ENCODE results near the gene PRICKLE3.

The PRICKLE3 gene, protein sequence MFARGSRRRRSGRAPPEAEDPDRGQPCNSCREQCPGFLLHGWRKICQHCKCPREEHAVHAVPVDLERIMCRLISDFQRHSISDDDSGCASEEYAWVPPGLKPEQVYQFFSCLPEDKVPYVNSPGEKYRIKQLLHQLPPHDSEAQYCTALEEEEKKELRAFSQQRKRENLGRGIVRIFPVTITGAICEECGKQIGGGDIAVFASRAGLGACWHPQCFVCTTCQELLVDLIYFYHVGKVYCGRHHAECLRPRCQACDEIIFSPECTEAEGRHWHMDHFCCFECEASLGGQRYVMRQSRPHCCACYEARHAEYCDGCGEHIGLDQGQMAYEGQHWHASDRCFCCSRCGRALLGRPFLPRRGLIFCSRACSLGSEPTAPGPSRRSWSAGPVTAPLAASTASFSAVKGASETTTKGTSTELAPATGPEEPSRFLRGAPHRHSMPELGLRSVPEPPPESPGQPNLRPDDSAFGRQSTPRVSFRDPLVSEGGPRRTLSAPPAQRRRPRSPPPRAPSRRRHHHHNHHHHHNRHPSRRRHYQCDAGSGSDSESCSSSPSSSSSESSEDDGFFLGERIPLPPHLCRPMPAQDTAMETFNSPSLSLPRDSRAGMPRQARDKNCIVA

DNA sequence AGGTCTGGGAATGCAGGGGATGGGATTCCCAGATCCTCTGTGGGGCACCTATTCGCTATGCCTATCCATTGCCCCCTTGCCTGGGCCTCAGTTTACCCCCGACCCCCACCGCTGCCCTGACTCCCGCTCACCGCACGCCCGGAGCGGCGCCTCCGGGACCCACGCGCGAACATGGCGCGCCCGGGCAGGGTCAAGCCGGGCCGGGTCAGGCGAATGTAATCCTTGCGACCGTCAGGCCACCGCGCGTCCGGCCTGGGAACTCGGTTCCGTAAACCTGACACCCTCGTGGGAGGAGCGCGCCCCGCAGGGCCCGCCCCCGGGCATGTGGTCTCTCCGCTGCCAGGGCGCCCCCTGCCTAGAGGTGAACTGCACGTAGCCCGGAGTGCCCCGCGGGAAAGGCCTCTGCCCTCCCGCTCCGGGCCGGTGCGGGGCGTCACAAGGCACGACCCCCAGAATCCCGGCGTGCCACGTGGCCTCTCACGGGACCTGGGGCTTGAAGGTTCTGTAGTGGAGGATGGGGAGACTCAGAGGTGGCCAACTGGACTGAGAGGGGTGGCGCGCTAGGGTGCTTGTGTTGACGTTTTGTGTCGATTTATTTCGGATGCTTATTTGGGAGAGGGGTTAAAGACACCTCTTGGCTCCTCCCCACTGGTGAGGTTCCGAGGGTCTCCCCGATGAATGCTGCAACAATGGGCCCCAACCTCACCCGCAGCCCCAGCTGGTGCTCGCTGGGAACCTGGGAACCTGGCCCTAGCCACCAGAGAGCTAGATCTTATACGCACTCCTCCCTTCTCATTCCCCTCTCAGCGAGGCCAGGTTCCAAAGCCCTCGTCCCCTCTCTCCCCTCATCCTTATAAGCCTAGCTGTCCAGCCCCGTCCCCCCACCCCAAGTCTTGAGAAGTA is at the start of gene PRICKLE3:
PRICKLE3 (minus strand) TSS at position 249 of the 903 bp plus-strand sequence; CDS start at position 173, 76 bp downstream.
- peak; percentile 7 to 32 for DNase-seq

DNA sequence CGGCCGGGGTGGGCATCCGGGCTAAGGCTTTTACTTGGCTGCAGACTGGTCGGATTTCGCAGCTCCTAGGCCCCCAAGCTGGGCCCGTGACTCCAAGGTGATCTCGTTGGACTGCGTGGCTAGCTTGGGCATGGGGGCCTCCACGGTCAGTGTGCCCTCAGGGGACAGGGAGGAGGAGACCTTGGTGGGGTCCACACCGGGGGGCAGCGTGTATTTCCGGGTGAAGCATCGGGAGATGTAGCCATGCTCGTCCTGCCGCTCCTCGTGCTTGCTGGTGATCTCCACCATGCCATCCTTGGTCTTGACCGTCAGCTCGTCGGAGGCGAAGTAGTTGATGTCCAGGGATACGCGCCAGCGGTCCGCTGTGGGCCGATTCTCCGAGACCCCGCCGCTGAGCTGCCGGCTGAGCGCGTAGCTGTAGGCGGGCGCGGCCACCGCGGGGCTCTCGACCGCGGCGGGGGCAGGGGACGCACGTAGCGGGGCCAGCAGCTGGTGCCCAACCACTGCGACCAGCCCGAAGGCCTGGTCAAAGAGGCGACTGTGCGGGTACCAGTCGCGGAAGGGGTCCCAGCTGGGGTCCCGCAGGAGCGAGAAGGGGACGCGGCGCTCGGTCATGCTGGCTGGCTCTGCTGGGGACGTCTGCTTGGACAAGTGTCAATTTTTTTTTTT is 47.8 kb upstream of the PRICKLE3 start:
- no peak for DNase-seq

DNA sequence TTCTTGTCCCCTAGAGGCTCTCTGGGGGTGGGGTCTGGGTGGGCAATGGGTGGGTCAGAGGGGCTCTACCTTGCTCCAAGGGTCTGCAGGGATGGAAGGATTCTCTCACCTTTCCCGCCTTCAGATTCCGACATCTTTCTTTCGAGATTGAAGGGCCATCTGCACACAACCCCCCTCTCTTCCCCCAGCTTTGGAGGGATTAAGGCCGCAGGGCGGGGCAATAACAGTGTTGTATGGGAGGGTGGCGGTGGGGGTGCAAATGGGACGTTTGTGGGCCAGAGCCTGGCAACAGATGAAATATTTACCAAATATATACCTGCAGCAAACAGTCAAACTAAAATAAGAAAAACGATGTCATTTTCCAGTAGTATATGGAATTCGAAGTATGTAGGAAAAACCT is 47.0 kb upstream of the PRICKLE3 start, which contains the start of gene CACNA1F:
CACNA1F (minus strand) TSS at position 165 of the 400 bp plus-strand sequence; CDS start at position 134, 31 bp downstream.
- no peak for DNase-seq

DNA sequence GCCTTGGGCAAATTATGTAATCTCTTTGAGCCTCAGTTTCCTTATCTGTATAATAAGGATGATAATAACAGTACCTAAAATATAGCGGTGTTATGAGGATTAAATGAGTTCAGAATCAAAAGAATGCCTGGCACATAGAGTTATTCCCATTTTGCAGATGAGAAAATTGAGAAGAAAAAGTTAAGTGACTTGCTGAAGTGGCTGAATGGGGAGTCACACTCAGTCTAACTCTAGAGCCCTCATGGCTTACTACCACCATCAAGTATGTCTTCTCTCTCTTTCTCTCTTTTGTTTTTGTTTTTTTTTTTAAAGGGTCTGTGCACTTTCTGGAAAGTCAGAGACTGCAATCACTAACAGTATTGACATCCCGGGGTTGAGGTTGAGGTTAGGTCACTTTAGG is 46.4 kb upstream of the PRICKLE3 start:
- no peak for DNase-seq

DNA sequence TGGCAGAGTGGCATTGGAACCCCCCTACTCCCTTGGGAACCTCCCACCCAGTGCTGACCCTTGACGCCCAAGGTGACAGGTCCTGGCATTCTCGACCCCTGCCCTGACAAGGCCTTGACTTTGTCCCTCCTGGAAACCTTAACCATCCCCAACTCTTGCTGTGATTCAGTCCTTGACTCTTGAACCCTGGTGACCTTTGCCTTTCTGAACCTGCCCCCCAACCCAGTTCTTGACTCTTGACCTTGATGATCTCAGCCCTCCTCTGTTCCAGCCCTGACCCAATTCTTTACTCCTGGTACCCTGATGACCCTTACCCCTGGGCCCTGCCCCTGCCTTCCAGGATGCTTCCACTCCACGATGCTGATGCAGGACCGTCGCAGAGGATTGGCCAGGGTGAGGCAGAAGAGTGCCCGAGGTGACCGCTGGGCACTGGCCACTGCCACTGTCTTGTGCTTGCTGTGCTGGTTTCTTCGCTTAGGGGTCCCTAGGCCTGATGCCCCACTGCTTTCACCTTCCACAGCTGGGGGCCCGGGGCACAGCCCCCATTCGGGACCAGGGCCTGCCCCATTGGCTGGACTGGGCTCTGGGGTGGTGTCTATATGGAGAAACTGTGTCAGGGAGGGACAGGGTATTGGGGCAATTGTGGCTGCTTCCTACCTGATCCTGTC is 45.3 kb upstream of the PRICKLE3 start:
- no peak for DNase-seq

DNA sequence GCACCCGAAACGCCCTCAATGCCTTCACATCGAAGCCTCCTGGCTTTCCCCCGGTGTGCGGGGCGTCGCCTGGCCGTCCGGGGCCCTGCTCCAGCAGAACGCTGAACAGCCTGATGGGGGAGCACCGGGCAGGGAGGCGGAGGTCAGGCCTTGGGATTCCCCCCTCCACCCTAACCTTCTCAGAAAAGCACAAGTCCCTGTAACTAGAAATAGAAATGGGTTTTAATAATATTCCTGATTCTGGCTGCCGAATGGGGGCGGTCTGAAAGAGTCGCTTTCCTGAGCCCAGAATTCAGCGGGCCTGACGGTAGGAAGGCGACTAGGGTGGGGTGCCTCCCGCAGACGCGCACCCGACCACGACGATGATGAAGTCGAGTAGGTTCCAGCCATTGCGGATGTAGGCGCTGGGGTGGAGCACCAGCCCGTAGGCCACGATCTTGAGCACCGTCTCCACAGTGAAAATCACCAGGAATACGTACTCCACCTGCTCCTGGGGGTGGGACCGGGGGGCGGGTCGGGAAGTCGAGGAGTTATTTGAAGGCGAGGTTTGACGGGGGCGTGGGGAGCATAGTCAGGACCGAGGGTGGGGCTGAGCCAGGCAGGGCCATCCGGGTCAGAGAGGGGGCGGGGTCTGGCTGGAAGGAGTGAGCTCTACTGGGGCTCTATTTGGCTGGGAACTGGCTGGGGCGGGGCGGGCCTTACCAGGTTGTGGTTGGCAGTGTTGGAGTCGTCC is 44.5 kb upstream of the PRICKLE3 start:
- peak; percentile 22 to 31 for DNase-seq

DNA sequence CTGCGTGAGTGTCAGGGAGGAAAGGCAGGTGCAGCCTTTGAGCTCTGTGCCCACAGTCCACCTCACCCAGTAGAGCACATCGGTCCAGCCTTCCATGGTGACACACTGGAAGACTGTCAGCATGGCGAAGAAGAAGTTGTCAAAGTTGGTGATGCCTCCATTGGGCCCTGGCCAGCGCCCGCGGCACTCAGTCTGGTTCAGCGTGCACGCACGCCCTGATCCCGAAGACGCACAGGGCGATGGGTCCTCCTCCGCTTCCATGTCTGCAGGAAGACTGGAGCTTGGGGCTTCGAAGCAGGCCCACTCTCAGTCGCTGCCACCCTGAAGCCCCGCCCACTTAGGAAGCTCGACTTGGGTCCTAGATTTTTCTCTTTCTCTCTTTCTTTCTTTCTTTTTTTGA is 42.0 kb upstream of the PRICKLE3 start:
- DNase-seq = no peak

DNA sequence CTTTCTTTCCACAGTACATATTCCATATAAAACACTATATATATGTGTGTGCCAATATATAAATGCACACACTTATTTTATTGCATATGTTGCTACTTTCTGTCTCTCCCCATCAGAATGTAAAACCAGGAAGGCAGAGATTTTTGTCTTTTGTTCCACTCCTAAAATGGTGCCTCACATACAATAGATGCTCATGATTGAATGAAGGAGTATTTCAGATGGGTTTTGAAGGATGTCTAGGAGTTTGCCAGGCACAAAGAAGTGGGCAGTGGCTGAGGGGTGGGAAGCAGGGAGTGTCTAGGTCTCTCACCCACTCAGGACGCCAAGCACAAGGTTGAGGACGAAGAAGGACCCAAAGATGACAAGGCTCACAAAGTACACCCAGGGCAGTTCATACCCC is 41.6 kb upstream of the PRICKLE3 start:
- no peak for DNase-seq

DNA sequence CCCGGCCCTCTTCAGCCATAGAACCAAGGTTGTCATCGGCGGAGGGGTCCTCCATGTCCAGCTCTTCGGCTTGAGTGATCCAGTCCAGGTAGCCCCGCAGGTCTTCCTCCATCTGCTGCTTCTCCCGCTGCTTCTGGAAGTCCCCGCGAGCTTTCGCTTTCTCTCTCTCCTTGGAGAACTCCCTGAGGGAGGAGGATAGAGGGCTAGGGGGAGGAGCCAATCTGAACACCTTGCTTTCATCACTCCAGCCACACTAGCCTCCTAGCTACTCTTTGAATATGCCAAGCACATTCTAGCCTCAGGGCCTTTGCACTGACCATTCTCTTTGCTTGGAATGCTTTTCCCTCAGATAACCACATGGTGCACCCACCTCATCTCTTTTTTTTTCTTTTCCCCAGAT is 40.8 kb upstream of the PRICKLE3 start:
- no peak for DNase-seq

DNA sequence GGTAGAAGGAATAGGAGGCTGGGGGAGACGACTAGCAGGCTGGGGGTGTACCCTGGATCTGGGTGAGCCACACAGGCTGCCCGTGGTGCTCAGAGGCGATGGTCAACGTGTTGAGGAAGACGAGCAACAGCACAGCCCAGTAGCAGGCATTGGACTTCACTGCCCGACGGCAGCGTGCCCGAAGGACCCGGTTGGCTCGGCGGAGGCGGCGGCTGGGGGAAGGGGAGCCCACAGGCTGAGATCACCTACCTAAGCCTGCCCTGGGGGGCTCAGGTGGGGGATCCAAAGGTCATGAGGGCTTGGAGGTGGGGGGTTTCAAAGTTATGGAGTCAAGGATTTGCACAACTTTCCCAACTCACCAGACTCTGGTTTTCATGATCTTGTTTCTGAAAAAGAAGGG is 39.7 kb upstream of the PRICKLE3 start:
- no peak for DNase-seq

DNA sequence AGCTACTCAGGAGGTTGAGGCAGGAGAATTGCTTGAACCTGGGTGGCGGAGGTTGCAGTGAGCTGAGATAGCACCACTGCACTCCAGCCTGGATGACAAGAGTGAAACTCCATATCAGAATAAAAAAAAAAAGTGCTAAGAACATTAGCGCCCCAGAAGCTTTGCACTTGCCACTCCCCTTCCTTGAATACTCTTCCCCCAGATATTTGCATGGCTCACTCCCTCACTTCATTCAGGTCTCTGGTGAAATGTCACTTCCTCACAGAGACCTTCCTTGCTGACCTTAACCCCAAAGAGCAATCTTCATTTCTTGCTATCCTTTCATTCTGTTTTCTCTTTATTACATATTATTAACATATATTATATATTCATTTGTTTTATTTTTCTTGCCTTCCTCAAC is 35.7 kb upstream of the PRICKLE3 start:
- DNase-seq = no peak

DNA sequence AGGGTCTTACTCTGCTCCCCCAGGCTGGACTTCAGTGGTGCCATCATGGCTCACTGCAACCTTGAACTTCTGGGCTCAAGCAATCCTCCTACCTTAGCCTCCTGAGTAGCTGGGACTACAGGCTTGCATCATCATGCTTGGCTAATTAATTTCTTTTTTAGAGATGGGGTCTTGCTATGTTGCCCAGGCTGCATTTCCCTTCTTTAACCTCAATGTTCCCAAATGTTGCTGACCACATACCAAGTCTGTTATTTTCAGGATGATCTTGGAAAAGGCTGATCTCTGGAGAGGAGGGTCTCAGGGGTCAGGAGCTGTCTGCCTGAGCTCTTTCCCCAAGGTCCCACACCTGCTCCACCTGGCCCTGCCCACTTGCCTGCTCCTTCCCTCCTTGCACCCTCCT is 33.9 kb upstream of the PRICKLE3 start:
- DNase-seq = no peak

DNA sequence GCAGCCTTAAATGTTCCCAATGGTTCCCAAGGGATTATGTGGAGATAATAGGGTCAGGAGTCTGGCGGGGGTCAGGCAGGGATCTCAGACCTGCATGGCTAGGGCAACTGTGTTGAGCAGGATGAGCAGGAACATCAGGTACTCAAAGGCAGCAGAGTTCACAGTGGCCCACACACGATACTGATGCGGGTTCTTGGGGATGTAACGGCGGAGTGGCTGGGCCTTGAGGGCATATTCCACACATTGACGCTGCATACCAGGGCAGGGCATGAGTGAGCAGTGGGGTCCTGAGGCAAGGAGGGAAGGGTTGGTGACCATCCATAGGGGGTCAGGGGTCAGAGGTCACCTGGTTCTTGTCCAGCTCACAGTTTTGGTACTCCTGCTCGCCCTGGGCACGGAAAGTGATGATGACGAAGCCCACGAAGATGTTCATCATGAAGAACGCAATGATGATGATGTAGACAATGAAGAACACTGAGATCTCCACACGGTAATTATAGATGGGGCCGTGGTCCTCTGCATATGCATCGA is 28.9 kb upstream of the PRICKLE3 start:
- no peak for DNase-seq

DNA sequence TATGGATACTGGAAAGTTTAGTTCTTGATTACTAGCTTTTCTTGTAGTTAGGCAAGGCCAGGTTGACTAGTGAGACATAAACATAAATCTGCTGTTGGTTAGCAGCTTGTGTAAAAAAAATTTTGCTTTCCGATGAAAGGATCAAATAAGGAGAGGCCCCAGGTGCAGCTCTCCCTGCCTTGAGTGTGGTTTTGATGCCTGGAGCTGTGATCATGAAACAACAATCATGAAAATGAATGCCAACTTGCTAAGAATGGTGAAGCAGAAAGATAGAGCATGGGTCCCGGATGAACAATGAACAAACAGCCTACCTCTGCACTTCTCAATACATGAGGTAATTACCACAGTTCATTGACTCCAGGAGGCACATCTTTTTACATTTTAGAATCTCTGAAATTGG is 28.2 kb upstream of the PRICKLE3 start:
- DNase-seq = no peak

DNA sequence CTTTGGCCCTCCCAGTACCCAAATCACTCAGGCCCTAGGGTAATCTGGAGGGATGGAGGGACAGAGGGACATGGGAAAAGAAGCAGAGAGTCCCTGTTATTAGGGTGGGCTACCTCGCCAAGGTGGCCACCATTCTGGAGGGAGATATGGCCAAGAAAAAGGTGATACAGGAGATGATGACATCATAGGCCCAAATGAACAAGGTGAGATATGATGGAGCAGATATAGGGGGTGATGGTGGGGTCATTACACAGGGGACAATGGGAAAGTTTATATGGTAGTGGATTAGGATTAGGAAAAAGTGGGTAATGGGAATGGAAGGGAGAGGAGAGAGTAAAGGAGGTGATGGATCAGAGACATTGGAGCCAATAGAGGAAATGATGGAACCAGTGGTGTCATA is 26.7 kb upstream of the PRICKLE3 start:
- DNase-seq = no peak

DNA sequence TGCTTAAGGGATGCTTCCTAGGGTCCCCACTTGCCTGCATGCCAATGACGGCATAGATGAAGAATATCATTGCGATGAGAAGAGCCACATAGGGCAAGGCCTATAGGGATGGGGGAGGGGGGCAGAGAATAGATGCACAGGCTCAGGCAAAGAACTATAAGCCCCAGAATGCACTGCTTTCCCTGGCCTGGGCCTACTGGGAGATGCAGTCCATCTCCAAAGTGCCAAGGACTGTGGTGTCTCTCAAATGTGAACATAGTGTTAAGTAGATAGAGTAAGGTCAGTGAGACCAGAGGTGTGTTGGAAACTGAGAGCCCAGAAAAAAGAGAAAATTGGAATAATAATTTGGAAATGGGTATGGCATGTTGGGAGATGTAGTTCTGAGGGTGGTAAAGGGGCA is 26.0 kb upstream of the PRICKLE3 start:
- DNase-seq = no peak

DNA sequence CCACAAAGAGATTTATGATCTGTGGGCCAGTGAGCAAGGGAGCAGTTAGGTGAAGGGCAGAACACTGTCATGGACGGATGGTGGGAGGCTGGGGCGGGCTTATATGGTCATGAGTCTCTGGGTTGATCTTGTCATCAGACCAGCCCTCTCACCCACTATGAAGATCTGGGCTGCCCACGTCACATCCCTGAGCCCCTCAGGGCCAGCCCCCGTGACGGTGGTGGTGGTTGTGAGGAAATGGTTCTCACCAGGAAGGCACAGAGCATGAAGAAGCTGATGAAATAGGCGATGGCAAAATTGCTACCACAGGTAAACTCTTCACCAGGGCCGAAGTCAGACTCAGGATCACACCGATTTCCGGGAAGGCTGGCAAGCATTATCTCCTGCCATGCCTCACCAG is 24.9 kb upstream of the PRICKLE3 start:
- DNase-seq = no peak

DNA sequence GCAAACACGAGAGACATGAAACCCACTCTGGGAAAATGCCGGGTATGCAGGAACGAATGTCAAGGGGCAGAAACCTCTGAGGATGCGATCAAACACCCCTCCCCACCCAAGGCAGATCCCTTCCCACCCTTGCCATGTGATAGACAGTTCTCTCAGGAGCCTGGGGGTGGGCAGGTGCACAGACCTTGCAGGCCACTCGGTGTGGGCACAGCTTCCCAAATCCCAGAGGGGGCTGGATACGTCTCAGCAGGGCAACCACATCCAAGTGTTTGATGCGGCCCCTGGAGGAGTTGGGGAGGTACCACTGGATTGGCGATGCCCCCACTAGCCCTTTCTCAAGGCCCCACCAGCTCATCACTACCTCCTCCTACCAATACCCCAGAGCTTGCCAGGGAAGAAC is 24.2 kb upstream of the PRICKLE3 start:
- DNase-seq = no peak

DNA sequence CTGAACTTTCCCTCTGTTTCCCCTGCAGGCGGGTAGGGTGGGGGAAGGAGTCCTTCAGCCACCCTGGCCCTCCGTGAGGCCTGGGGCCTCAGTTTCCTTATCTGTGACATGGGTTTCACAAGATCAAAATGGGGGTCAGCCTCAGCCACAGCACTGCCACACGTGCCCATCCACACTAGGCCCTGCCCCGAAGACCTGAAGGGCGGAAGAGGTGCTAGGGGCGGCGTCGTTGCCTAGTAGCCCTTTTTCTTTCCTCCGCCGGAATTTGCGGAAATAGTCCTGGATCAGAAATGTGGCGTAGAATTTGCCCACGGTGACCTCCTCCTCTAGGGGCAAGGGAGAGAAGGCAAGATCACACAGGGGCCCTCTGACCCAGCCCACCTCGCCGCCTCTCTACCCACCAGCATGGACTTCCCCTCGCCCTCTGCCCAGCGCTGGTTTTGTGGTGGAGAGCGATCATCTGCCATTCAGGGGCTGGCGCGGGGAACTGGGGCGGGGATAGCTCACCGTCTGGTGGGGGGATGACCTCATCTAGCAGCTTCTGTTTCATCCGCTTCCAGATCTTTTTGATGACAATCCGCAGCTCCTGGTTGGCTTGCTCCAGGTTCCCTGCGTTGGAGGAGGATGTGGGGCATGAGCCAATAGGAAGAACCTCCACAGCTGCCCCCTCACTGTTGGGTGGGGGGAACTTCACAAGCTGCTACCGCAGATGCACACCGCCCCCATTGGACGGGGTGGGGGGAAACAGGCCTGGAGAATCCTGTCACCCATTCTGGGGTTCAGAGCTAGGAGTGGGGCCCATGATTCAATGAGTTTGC is 23.5 kb upstream of the PRICKLE3 start:
- DNase-seq = peak in 1 of 2 donors; percentile 0

DNA sequence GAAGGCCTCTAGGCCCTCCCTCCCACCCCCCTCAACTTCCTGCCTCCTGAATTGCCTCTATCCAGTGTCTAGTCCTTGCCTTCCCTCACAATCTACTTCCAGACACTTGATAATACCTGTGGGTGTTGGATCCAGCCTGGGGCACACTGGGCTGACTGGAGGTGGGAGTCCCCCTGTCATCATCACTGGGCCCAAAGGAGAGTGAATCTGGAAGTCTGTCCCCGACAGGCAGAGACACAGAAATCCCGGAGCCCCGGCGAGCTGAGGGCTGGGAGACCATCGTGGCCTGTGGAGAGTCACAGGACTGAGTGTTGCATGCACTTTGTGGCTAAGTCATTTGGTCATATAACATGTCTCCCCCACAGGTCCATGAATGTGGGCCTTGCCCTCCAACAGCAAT is 22.2 kb upstream of the PRICKLE3 start:
- DNase-seq = no peak

Data from bone marrow (tissue), 2 donors.